ENCODE results near the gene PROCA1. TPM values are rescaled to one million over a fixed set of nuclear protein-coding genes. Genes with fewer than 3 reads are reported as not detected.
A peak's percentile ranks its signal among the peaks of the same experiment; 100 is the strongest.

The PROCA1 gene
- polyA plus RNA-seq, 1 of the 3 experiments (the other 2 are of a cell fraction): 7.1 TPM

GRCh38 chr17:28706471-28707338 lies 5.0 kb downstream of the PROCA1 start:
- no peak overlapping the region for H3K9ac ChIP-seq
- no peak overlapping the region for H3K4me3 ChIP-seq (ENCODE audit: low read depth in 2 of 2, low read length in 1 of 2)
- H3K79me2 ChIP-seq (ENCODE audit: insufficient read depth): peaks cover 9% of the 10 kb centered on the region; the same call in 1 of the 2 replicates
- ChIA-PET CTCF (interaction anchor here (0.6 to 3.1 kb wide), 8 partner anchors 18 to 196 kb away, joined by 3 to 17 read pairs (median 3); partner anchors contain the start of gene TLCD1), POLR2A (interaction anchor here (1.5 to 1.7 kb wide), 2 partner anchors 13 to 62 kb away, joined by 3 to 11 read pairs; partner anchors contain the start of genes BLTP2 and RPL23A)
- peak overlapping the region in 1 of 2 experiments; percentile 53; a peak in 1 of 4 replicates for H3K27ac ChIP-seq (ENCODE audit: low read depth in 2 of 2, low read length in 1 of 2)
- H4K20me1 ChIP-seq (ENCODE audit: insufficient read depth): no peaks in the 10 kb centered on the region
- 53% methylated on average over 5 of the region's 7 CpGs for WGBS (ENCODE audit: low lambda C conversion rate)
- H2AFZ ChIP-seq (ENCODE audit: low read depth): no peak overlapping the region
- DNase-seq: peak; percentile 80
- H3K4me2 ChIP-seq: no peak overlapping the region
- peaks cover 5 to 23% of the 10 kb centered on the region in 2 experiments for H3K36me3 ChIP-seq (replicated peaks in 1 of 2; ENCODE audit: control insufficient read depth in 1 of 2, insufficient read depth in 2 of 2, low read length in 1 of 2)
- H3K9me3 ChIP-seq: no peaks in the 10 kb centered on the region
- TF ChIP-seq RAD21 (IDR thresholded peaks at IDR 0.05; ENCODE audit: low read length): peak; percentile 35
- TF ChIP-seq FOXJ3 (CRISPR knock-in tag; IDR thresholded peaks at IDR 0.05): 0 out of 2 replicates have a peak, but pooled peaks have one; percentile 22
- peak; percentile 59; the same call in 1 of the 2 replicates for TF ChIP-seq GATA2 (CRISPR knock-in tag; IDR thresholded peaks at IDR 0.05)
- TF ChIP-seq FOXM1 (IDR thresholded peaks at IDR 0.05; ENCODE audit: low read depth): no peak
- peak; percentile 76; the same call in 1 of the 2 replicates for TF ChIP-seq MXI1 (IDR thresholded peaks at IDR 0.05; ENCODE audit: low read depth, low read length)
- peak; percentile 18; the same call in 1 of the 2 replicates for TF ChIP-seq SMC3 (IDR thresholded peaks at IDR 0.05; ENCODE audit: low read depth, low read length)
- H3F3A ChIP-seq (replicated peaks; ENCODE audit: insufficient read depth): peaks cover 29% of the 10 kb centered on the region
- peaks cover 0 to 17% of the 10 kb centered on the region in 2 experiments; a peak in 2 of 4 replicates for H3K4me1 ChIP-seq (ENCODE audit: control insufficient read depth in 1 of 2, insufficient read depth in 2 of 2, low read depth in 1 of 2, low read length in 1 of 2)
- H3K27me3 ChIP-seq (ENCODE audit: insufficient read depth): no peaks in the 10 kb centered on the region
- no peaks in the 10 kb centered on the region for H3K9me2 ChIP-seq

DNA sequence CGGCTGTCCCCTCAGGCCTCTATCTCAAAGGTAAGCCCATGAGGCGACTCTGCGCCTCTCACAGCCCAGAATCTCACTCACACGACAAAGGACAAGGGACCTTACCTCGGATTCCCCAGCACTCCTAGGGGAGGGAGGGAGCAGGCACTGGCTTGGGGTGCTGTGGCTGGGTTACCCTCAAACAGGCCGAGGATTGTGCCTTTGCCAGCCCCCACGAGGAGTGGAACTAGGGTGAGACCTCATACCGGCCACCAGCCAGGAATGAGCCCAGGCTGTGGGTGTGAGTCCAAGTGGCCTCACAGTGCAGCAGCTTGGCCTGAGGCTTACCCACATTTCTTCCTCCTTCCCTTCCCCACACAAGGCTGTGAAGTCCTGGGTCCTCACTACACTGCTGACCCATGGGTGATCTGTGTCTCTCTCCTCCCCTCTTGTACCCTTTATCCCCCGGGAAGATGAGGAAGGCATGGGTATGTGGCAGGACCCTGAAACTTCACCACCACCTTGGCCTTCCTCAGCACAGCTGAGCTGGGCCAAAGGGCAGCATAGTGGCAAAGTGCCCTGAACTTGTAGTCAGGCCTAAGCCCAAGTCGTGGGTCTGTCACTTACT lies 5.9 kb downstream of the PROCA1 start:
- Histone ChIP-seq H3K9ac (no peak overlapping the region), H3K36me3 (replicated peaks in 1 of 2; ENCODE audit: control insufficient read depth in 1 of 2, insufficient read depth in 2 of 2, low read length in 1 of 2) (peaks cover 5 to 32% of the 10 kb centered on the region in 2 experiments), H3K9me3 (no peaks in the 10 kb centered on the region), H2AFZ (ENCODE audit: low read depth) (no peak overlapping the region), H3K79me2 (ENCODE audit: insufficient read depth) (peaks cover 9% of the 10 kb centered on the region; the same call in 1 of the 2 replicates), H3K27ac (ENCODE audit: low read depth in 2 of 2, low read length in 1 of 2) (peak overlapping the region in 1 of 2 experiments; percentile 23; a peak in 1 of 4 replicates), H3K9me2 (no peaks in the 10 kb centered on the region), H3K27me3 (ENCODE audit: insufficient read depth) (no peaks in the 10 kb centered on the region), H3K4me2 (no peak overlapping the region), H3F3A (replicated peaks; ENCODE audit: insufficient read depth) (peaks cover 29% of the 10 kb centered on the region), H3K4me1 (ENCODE audit: control insufficient read depth in 1 of 2, insufficient read depth in 2 of 2, low read depth in 1 of 2, low read length in 1 of 2) (peaks cover 0 to 17% of the 10 kb centered on the region in 2 experiments; a peak in 2 of 4 replicates), H4K20me1 (ENCODE audit: insufficient read depth) (no peaks in the 10 kb centered on the region), H3K4me3 (ENCODE audit: low read depth in 2 of 2, low read length in 1 of 2) (no peak overlapping the region)
- no peak for DNase-seq
- 88% methylated on average over 7 of the region's 10 CpGs for WGBS (ENCODE audit: low lambda C conversion rate)
- ChIA-PET POLR2A (interaction anchor here (1.7 kb wide), 1 partner anchor 14 kb away, joined by 11 read pairs; the partner anchor contains the start of gene RPL23A), CTCF (interaction anchor here (0.6 to 3.1 kb wide), 5 partner anchors 17 to 62 kb away, joined by 3 to 17 read pairs (median 4); partner anchors contain the start of gene TLCD1)
- TF ChIP-seq CTCF (IDR thresholded peaks at IDR 0.05) (no peak), JUND (IDR thresholded peaks at IDR 0.05) (no peak), EZH2phosphoT487 (IDR thresholded peaks at IDR 0.05; ENCODE audit: borderline replicate concordance, low read depth) (no peak), NFIC (IDR thresholded peaks at IDR 0.05; ENCODE audit: borderline replicate concordance) (no peak), FOSL2 (IDR thresholded peaks at IDR 0.05; ENCODE audit: borderline replicate concordance, low read depth) (no peak), FOXM1 (IDR thresholded peaks at IDR 0.05; ENCODE audit: low read depth) (no peak), GATA2 (CRISPR knock-in tag; IDR thresholded peaks at IDR 0.05) (no peak), ELF1 (IDR thresholded peaks at IDR 0.05) (no peak), MXI1 (IDR thresholded peaks at IDR 0.05; ENCODE audit: low read depth, low read length) (no peak), RXRA (IDR thresholded peaks at IDR 0.05; ENCODE audit: borderline replicate concordance, low read depth) (no peak), RCOR1 (IDR thresholded peaks at IDR 0.05; ENCODE audit: low read length) (no peak), FOXJ3 (CRISPR knock-in tag; IDR thresholded peaks at IDR 0.05) (no peak), SMC3 (IDR thresholded peaks at IDR 0.05; ENCODE audit: low read depth, low read length) (no peak), NRF1 (IDR thresholded peaks at IDR 0.05; ENCODE audit: low read depth, low read length) (no peak)
- TF ChIP-seq, protein P1, sequence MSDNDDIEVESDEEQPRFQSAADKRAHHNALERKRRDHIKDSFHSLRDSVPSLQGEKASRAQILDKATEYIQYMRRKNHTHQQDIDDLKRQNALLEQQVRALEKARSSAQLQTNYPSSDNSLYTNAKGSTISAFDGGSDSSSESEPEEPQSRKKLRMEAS (IDR thresholded peaks at IDR 0.05; ENCODE audit: low read depth): no peak
- TF ChIP-seq, protein P2, sequence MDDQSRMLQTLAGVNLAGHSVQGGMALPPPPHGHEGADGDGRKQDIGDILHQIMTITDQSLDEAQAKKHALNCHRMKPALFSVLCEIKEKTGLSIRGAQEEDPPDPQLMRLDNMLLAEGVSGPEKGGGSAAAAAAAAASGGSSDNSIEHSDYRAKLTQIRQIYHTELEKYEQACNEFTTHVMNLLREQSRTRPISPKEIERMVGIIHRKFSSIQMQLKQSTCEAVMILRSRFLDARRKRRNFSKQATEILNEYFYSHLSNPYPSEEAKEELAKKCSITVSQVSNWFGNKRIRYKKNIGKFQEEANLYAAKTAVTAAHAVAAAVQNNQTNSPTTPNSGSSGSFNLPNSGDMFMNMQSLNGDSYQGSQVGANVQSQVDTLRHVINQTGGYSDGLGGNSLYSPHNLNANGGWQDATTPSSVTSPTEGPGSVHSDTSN (IDR thresholded peaks at IDR 0.05): no peak
